DOHH2 (cell line): ENCODE results near the gene EHD3.

ENCODE experiments used
- H3F3A ChIP-seq: fragments of 200-600 bp; sonication (generic), shearing (Covaris generic); 2 replicates; pipeline ENCODE4 v1.6.0; 2016; ENCODE audit warnings: antibody characterized with exemption, mild to moderate bottlenecking; ENCODE audit not compliant: control insufficient read depth, insufficient read depth
- H3K27ac ChIP-seq: fragments of 200-600 bp; sonication (generic); 2 replicates; pipeline ENCODE4 v1.5.1; 2014; ENCODE audit warnings: low read depth, mild to moderate bottlenecking, low read length, moderate library complexity
- H3K27me3 ChIP-seq: fragments of 200-600 bp; sonication (generic); 2 replicates; pipeline ENCODE4 v1.6.1; 2014; ENCODE audit warnings: mild to moderate bottlenecking, low read length, mixed read lengths; ENCODE audit not compliant: control insufficient read depth
- H3K36me3 ChIP-seq: fragments of 200-600 bp; sonication (generic); 2 replicates; pipeline ENCODE4 v1.6.1; 2014; ENCODE audit warnings: mild to moderate bottlenecking, low read length, moderate library complexity, mixed read lengths; ENCODE audit not compliant: control insufficient read depth
- H3K4me1 ChIP-seq: fragments of 200-600 bp; sonication (generic); 2 replicates; pipeline ENCODE4 v1.6.1; 2014; ENCODE audit warnings: mild to moderate bottlenecking, low read length, mixed read lengths; ENCODE audit not compliant: control insufficient read depth
- H3K4me2 ChIP-seq: fragments of 200-600 bp; sonication (generic); 2 replicates; pipeline ENCODE4 v1.6.0; 2014; ENCODE audit warnings: mild to moderate bottlenecking, low read length, moderate library complexity
- H3K4me3 ChIP-seq: fragments of 200-600 bp; sonication (generic); 2 replicates; pipeline ENCODE4 v1.5.1; 2014; ENCODE audit warnings: mild to moderate bottlenecking, low read length, mixed read lengths
- H3K79me2 ChIP-seq: fragments of 200-600 bp; sonication (generic); 2 replicates; pipeline ENCODE4 v1.6.1; 2014; ENCODE audit warnings: mild to moderate bottlenecking, low read length, mixed read lengths; ENCODE audit not compliant: control insufficient read depth
- H3K9me2 ChIP-seq: fragments of 200-600 bp; sonication (generic); replicated peaks from 2 replicates; pipeline ENCODE4 v1.6.1; 2014; ENCODE audit warnings: mild to moderate bottlenecking, low read length, mixed read lengths; ENCODE audit not compliant: control insufficient read depth
- H3K9me3 ChIP-seq: fragments of 200-600 bp; sonication (generic); 2 replicates; pipeline ENCODE4 v1.6.1; 2014; ENCODE audit warnings: antibody characterized with exemption, low read length, mixed read lengths; ENCODE audit not compliant: control insufficient read depth, insufficient read depth
- H4K20me1 ChIP-seq: fragments of 200-600 bp; sonication (generic); 2 replicates; pipeline ENCODE4 v1.6.0; 2014; ENCODE audit warnings: low read depth, mild to moderate bottlenecking, antibody characterized with exemption, low read length, moderate library complexity; ENCODE audit not compliant: control insufficient read depth, insufficient read depth
- CTCF ChIP-seq: fragments of 200-600 bp; sonication (generic); IDR thresholded peaks from one replicate; pipeline ENCODE4 v1.5.1; 2014; ENCODE audit warnings: antibody characterized with exemption, mild to moderate bottlenecking, low read depth, low read length; ENCODE audit not compliant: poor library complexity, severe bottlenecking
- EZH2phosphoT487 ChIP-seq: fragments of 200-600 bp; sonication (generic); IDR thresholded peaks from 2 replicates; pipeline ENCODE4 v1.6.1; 2017; ENCODE audit warnings: borderline replicate concordance, mild to moderate bottlenecking, antibody characterized with exemption, low read length, moderate library complexity, mixed read lengths

The EHD3 gene

GRCh38 chr2:31300309-31300708 is 66.4 kb downstream of the EHD3 start:
- Histone ChIP-seq H3K4me1 (no peaks in the 10 kb centered on the region), H3K79me2 (no peaks in the 10 kb centered on the region), H3K4me2 (no peak overlapping the region), H3K9me2 (no peaks in the 10 kb centered on the region), H3K27me3 (peaks cover 8% of the 10 kb centered on the region; the same call in 1 of the 2 replicates), H3K36me3 (no peaks in the 10 kb centered on the region), H4K20me1 (no peaks in the 10 kb centered on the region), H3K27ac (no peak overlapping the region), H3K9me3 (no peaks in the 10 kb centered on the region), H3F3A (no peaks in the 10 kb centered on the region), H3K4me3 (no peak overlapping the region)
- TF ChIP-seq EZH2phosphoT487 = no peak
- no peak for TF ChIP-seq CTCF

- H3K27me3 ChIP-seq = peaks cover 7% of the 10 kb centered on the region; the same call in 1 of the 2 replicates
- H3F3A ChIP-seq = no peaks in the 10 kb centered on the region
- no peak overlapping the region for H3K4me3 ChIP-seq
- TF ChIP-seq EZH2phosphoT487 (no peak), CTCF (no peak)
- no peaks in the 10 kb centered on the region for H3K9me2 ChIP-seq
- no peaks in the 10 kb centered on the region for H3K79me2 ChIP-seq
- no peaks in the 10 kb centered on the region for H3K9me3 ChIP-seq
- no peaks in the 10 kb centered on the region for H3K4me1 ChIP-seq
- no peaks in the 10 kb centered on the region for H3K36me3 ChIP-seq
- no peak overlapping the region for H3K27ac ChIP-seq
- H4K20me1 ChIP-seq = no peaks in the 10 kb centered on the region
- H3K4me2 ChIP-seq = no peak overlapping the region
Measured at GRCh38 chr2:31302940-31303563, 69.1 kb downstream of the EHD3 start.

- Histone ChIP-seq H4K20me1 (no peaks in the 10 kb centered on the region), H3K79me2 (no peaks in the 10 kb centered on the region), H3K4me1 (no peaks in the 10 kb centered on the region), H3K4me3 (no peak overlapping the region), H3K9me2 (no peaks in the 10 kb centered on the region), H3F3A (no peaks in the 10 kb centered on the region), H3K4me2 (no peak overlapping the region), H3K27ac (no peak overlapping the region), H3K9me3 (no peaks in the 10 kb centered on the region), H3K27me3 (0 out of 2 replicates have a peak, but pooled peaks cover 2% of the 10 kb centered on the region), H3K36me3 (no peaks in the 10 kb centered on the region)
- TF ChIP-seq EZH2phosphoT487 = no peak
- TF ChIP-seq CTCF = no peak
Measured at GRCh38 chr2:31304816-31305215, 70.9 kb downstream of the EHD3 start.
